ACHN (cell line): ENCODE results near the gene GNPTG.

Experiments used
- DNase-seq: peaks from one replicate; pipeline ENCODE4 v3.0.0-alpha.2; 2015
- in situ Hi-C: cut with HindIII; loops from 2 replicates; pipeline ENCODE4 v1.10.0; 2017; ENCODE audit warnings: low sequenced_read_pairs, low pct_ligation_motif_present, low pct_unique_long_range_greater_than_20kb

The GNPTG gene

GRCh38 chr16:1351582-1352362 lies at the start of gene GNPTG, which contains the start of gene TSR3:
GNPTG (plus strand) TSS chr16:1351931; CDS start chr16:1351966, 35 bp downstream.
TSR3 (minus strand) TSS chr16:1351878; CDS start chr16:1351804, 74 bp downstream.
- in situ Hi-C loops, result no loop called here
- DNase-seq, result peak; percentile 92

GRCh38 chr16:1305823-1306222 lies 45.9 kb upstream of the GNPTG start:
- no peak for DNase-seq
- in situ Hi-C loops, result no loop called here

- no peak for DNase-seq
- in situ Hi-C loops, result no loop called here
Observed at GRCh38 chr16:1306334-1306733, 45.4 kb upstream of the GNPTG start.

GRCh38 chr16:1308036-1308976 lies 43.4 kb upstream of the GNPTG start:
- in situ Hi-C loops, result no loop called here
- peak; percentile 71 for DNase-seq

- in situ Hi-C loops, result no loop called here
- peak; percentile 99 for DNase-seq
Observed at GRCh38 chr16:1308977-1309885, 42.5 kb upstream of the GNPTG start, which contains the start of gene UBE2I. UBE2I (plus strand) TSS chr16:1309636; CDS start chr16:1314031, 4,395 bp downstream.

- peak; percentile 46 for DNase-seq
- in situ Hi-C loops, result no loop called here
Observed at GRCh38 chr16:1309888-1310831, 41.6 kb upstream of the GNPTG start.

- in situ Hi-C loops, result no loop called here
- DNase-seq, result peak; percentile 51
Observed at GRCh38 chr16:1310832-1311200, 40.9 kb upstream of the GNPTG start.

DNA sequence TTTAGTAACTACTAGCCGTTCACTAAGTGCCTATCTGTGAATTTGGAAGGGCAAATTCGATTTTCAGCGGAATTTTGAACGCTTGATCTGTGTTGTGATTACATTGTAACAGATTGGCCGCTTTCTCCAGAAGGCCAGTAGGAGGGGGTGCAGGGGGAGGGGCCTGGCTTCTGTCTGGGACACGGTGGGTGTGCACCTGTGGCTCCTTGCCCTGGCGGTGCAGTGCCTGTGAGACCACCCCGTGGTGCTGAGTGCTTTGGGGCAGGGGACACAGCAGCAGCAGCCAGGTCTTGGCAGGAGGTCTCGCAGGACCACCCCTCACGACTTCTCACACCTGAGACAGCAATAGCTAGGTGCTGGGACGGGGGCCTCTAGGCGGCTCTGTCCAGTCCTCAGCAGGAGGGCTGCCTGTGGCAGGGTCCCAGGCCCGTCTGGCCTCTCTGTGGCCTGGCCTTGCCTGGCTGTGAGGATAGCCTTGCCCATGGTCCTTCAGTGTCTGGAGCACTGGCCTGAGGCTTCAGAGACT lies 40.5 kb upstream of the GNPTG start:
- in situ Hi-C loops, result no loop called here
- DNase-seq, result no peak

DNA sequence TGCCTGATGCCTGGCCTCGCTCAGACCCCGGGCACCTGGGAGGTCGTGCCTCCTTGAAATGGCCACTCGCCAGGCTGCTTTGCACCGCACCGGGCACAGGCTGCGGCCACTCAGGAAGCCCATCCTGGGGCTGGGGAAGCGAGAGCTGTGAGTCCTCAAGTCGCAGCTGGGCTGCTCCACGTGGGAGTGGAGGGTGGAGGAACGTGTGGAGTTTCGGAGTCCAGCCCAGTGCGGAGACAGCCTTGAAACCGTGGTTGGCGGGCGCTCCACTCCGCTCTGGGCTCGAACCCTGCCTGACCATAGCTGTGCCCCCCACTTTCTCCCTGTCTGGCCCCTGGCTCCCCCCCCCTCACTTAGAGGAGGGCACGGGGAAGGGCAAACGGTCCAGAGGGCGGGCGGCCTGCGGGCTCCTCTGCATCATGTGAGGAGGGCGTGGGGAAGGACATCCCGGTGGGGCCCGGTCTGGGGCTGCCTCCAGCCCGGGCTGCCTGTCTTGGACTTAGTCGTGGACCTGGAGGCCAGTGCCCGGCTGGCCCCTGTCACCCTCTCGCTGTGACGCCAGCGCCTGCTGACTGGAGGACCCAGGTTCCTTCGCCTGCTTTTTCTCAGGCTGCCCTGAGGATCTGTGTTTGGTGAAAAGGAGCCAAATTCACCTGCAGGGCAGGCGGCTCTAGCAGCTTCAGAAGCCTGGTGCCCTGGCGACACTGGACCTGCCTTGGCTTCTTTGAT lies 39.8 kb upstream of the GNPTG start:
- no peak for DNase-seq

DNA sequence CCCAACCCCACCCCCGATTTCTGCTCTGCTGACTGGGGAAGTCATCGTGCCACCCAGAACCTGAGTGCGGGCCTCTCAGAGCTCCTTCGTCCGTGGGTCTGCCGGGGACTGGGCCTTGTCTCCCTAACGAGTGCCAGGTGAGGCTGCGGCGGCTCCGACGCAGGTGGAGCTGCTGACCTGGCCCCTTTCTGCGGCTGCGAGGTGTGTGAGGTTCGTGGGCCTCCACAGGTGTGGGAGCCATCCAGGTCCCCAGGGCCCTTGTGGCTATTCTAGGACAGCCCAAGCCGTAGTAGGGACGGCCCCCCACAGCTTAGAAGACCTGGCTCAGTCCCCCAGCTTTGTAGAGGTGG lies 39.3 kb upstream of the GNPTG start:
- no peak for DNase-seq
- in situ Hi-C loops, result no loop called here

More for the DNA sequence above, 39.8 kb upstream of the GNPTG start:
- in situ Hi-C loops, result no loop called here

DNA sequence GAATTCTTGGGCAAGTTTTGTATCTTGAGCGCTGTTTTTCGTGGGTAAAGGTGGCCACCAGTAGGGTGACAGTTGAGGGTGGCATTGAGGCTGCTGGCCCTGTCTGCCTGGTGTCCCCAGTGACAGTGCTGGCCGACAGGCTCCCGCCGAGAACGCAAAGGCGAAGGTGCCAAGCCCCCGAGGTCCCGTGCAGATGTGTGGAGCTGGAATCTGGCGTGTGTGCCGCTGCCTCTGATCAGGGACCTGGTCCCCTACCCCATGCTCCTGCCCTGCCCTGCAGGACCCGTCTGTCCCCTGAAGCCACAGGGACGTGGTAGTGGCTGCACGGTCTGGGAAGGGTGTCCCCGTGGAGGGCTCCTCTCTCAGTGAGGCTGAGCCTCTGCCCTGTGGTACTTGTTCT lies 38.8 kb upstream of the GNPTG start:
- in situ Hi-C loops, result no loop called here
- DNase-seq, result no peak

GRCh38 chr16:1313721-1314369 lies 37.9 kb upstream of the GNPTG start:
- in situ Hi-C loops, result no loop called here
- no peak for DNase-seq

- DNase-seq, result no peak
- in situ Hi-C loops, result no loop called here
Observed at GRCh38 chr16:1314399-1315068, 37.2 kb upstream of the GNPTG start.

DNA sequence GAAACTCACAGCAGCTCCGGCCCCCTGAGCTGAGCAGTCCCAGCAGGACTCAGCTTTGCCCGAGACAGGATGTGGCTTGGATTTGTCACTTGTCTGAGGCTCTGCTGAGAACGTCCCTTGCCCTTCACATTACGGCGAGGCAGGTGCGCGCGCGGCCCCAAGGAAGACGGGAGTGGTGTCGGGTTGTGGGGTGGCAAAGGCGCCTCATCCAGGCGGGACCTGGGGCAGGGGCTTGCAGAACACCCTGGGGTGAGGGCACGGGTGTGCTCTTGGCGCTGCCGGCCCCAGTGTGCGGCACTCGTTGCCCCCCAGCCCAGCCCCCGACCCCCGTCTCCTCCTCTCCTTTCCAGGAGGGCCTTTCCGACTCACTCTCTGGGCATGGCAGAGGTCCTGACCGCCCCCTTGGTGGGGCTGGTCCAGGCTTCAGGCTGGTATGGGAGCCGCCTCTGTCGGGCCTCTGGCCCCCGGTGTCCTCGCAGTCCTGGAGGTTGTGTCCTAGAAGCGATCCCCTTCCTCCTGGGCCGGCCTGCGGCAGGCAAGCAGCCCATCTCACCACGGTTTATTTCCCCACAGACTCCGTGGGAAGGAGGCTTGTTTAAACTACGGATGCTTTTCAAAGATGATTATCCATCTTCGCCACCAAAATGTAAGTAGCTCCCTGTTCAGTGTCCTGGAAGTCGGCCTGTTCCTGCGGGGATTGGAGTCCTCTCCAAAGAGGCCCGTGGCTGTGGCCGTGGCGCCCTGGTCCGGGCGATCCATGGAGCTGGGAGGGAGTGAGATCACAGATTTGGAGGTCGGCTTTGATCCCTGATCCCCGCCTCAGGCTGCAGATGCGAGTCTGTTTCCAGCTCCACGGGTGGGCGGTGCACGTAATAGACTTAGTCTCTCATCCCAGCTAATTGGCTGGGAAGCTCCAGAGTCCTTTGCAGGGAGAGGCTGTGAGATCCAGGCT lies 36.4 kb upstream of the GNPTG start:
- in situ Hi-C loops, result no loop called here
- DNase-seq, result no peak

GRCh38 chr16:1316033-1316405 lies 35.7 kb upstream of the GNPTG start:
- DNase-seq, result no peak
- in situ Hi-C loops, result no loop called here
